ENCODE results near the gene SPSB2.

SPSB2 gene

GRCh38 chr12:6830999-6831398 lies 42.1 kb downstream of the SPSB2 start:
- DNase-seq (ENCODE audit: low spot score) = no peak

- no peak for DNase-seq (ENCODE audit: low spot score)
Observed at GRCh38 chr12:6830286-6830890, 42.7 kb downstream of the SPSB2 start.

- no peak for DNase-seq (ENCODE audit: low spot score)
Observed at GRCh38 chr12:6829536-6830220, 43.4 kb downstream of the SPSB2 start.

- no peak for DNase-seq (ENCODE audit: low spot score)
Observed at GRCh38 chr12:6828781-6829535, 44.1 kb downstream of the SPSB2 start.

DNA sequence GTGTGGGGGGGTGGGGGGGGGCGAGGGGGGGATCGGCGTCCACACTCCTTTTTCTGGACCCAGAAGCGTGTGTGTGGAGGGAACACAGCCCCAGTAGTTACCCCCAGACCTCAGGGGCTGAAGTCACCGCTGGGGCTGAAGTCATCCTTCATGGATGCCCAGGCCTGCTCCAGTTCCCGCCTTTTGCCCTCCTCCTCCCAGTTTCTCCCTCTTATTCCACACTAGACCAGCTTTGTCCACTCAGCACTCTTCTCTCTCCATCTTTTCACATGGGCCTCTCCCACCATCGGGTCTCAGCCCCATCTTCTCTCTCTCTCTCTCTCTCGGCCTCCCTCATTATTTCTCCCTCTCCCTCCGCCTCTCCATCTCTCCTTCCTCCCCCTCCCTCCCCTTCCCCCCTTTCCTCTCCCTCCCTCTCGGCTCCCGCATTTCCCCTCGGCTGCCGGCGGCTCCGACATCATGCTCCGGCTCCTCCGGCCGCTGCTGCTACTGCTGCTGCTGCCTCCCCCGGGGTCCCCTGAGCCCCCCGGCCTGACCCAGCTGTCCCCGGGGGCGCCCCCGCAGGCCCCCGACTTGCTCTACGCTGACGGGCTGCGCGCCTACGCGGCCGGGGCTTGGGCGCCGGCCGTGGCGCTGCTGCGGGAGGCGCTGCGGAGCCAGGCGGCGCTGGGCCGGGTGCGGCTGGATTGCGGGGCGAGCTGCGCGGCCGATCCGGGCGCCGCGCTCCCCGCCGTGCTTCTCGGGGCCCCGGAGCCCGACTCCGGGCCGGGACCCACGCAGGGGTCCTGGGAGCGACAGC lies 44.9 kb downstream of the SPSB2 start, which contains the start of gene P3H3:
P3H3 (plus strand) TSS at position 426 of the 799 bp plus-strand sequence; CDS start at position 460, 34 bp downstream.
- DNase-seq (ENCODE audit: low spot score) = no peak

GRCh38 chr12:6827437-6827911 lies 45.6 kb downstream of the SPSB2 start:
- peak; percentile 35 for DNase-seq (ENCODE audit: low spot score)

DNA sequence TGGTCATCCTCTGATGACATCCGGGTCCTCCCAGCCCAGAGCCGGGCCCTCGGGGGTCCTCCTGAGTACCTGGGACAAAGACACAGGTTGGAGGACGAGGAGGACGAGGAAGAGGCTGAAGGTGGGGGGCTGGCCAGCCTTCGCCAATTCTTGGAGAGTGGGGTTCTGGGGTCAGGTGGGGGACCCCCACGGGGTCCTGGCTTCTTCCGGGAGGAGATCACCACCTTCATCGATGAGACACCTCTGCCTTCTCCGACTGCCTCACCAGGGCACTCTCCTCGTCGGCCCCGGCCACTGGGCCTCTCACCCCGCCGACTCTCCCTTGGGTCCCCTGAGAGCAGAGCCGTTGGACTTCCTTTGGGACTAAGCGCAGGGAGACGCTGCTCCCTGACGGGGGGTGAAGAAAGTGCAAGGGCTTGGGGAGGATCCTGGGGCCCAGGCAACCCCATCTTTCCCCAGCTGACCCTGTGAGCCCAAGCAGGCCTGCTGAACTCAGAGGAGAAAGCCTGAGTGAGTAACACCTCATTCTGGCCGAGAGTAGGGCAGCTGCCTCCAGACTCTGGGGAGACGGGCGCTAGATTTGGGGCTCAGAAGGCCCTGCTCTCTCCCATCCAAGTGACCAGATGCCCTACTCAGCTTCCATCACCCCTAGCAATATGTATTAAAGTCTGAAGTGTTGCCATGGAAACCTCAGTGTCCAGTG lies 46.2 kb downstream of the SPSB2 start:
- DNase-seq (ENCODE audit: low spot score) = no peak

DNA sequence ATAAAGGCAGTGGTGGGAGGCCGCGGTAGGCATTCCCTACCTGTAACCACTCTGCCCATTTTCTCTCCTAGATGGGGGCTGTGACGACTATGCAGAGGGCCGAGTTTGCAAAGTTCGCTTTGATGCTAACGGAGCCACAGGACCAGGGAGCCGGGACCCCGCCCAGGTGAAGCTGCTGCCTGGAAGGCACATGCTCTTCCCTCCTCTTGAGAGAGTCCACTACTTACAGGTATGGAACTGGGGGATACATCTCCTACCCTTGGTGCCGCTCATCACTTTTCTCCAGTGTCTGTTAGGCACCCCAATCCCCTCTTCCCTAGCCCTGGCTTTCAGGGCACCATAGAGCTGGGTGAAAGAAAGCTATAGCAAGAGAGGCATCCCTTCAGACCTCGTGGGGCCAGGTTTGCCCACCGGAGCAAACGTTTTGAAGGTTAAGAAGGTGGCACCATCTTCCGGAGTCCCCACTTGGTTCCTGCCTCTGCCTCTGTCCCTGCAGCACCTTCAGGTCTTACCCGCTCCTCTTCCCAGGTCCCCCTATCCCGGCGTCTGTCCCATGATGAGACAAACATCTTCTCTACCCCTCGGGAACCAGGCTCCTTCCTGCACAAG lies 46.9 kb downstream of the SPSB2 start:
- no peak for DNase-seq (ENCODE audit: low spot score)

GRCh38 chr12:6825398-6826124 lies 47.5 kb downstream of the SPSB2 start:
- peak; percentile 81 for DNase-seq (ENCODE audit: low spot score)

DNA sequence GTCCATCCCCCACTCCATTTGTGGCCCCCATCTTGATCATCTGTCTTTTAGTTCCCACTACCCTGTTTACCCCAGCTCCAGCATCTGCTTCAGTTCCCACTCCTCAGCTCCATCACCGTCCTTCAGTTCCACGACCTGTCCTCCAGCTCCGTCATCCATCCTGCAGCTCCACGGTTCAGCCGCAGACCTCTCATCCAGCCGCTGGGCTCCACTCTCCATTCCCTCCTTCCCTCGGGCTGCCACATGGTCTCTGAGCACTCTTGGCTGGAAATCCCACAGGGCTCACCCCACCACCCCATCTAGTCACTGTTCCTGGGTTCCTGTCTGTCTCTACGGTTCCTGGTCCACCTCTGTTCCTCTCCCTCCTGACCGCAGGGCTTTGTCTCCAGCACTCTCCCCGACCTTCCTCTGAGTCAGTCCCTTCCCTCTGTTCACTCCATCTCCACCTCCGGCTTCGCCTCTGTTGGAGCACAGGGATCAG lies 48.2 kb downstream of the SPSB2 start:
- DNase-seq (ENCODE audit: low spot score) = no peak

DNA sequence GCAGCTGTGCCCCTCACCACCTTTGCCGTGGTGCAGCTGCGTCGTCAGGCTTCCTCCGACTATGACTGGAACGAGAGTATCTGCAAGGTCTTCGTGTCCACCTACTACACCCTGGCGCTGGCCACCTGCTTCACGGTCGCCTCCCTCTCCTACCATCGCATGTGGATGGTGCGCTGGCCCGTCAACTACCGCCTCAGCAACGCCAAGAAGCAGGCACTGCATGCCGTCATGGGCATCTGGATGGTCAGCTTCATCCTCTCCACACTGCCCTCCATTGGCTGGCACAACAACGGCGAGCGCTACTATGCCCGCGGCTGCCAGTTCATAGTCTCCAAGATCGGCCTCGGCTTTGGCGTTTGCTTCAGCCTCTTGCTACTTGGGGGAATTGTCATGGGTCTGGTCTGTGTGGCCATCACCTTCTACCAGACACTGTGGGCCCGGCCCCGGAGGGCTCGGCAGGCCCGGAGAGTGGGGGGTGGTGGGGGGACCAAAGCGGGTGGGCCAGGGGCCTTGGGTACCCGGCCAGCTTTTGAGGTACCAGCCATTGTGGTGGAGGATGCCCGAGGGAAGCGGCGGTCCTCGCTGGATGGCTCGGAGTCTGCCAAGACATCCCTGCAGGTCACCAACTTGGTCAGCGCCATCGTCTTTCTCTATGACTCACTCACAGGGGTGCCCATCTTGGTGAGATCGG lies 48.9 kb downstream of the SPSB2 start:
- no peak for DNase-seq (ENCODE audit: low spot score)

- no peak for DNase-seq (ENCODE audit: low spot score)
Observed at GRCh38 chr12:6823182-6824084, 49.7 kb downstream of the SPSB2 start.

GRCh38 chr12:6822426-6823135 lies 50.5 kb downstream of the SPSB2 start:
- DNase-seq (ENCODE audit: low spot score) = no peak

DNA sequence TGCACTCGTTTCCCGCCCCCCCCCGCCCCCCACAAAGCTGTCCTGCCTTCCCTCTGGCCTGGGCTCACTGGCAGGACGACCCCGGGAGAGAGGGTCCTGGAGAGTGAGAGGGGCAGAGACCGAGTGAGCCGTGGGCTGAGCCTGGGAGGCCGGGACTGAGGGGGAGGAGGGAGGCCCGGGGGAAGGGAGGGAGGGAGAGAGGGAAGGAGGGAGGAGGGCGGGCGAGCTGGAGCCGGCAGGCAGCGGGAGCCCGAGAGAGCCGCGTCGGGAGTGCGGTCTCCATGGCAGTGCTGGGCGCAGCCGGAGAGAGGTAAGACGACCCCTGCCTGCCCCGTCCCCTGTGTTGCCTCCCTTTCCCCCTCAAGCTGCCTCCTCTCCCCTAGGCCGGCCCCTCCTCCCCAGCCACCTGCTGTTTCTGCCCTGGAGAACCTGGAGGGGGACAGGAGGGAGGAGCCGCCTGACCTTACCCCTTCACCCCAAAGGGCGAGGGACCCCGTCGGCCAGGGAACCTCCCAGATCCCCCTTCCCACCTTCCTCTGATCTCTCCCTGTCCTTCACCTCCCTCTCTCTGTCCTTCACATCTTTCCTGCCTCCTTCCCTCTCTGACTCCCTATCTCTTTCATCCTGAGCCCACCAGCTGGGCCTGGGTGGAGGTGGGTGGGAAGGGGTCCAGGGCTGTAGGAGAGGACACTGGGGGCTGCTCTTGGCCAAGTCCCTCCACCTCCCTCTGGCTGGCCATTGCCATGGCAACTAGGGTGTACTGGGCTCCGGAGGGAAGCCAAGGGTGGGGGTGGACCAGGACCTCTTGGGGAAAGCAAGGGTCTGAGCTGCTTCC lies 51.3 kb downstream of the SPSB2 start, which contains the start of gene GPR162:
GPR162 (plus strand) TSS at position 231 of the 835 bp plus-strand sequence. CDS start 2,078 bp downstream, outside the sequence.
- DNase-seq (ENCODE audit: low spot score) = no peak

Measured in activated CD4-positive, alpha-beta T cell treated with anti-CD3 and anti-CD28 coated beads, Interleukin-2, Interleukin-4, amounts not matched to agents 100 ng/mL and 50 ng/mL, durations not matched to agents 16 hours and 8 hours (primary cell).